Inflammatory macrophage treated with lipopolysaccharide for 1 hour (primary cell): Measurements from ENCODE around the gene ENOX1.
"Not testable (repeated sequence)": the region's sequence is repeated elsewhere in the genome, so short reads cannot be mapped to it uniquely, and the experiment has no call there.

Experiments
- DNase-seq, 2 donors: peaks; one replicate each; pipeline ENCODE4 v3.0.0-alpha.2; 2020 to 2022

The ENOX1 gene

GRCh38 chr13:43416408-43416807, 370.4 kb downstream of the ENOX1 start:
- DNase-seq, result not testable (repeated sequence)

DNA sequence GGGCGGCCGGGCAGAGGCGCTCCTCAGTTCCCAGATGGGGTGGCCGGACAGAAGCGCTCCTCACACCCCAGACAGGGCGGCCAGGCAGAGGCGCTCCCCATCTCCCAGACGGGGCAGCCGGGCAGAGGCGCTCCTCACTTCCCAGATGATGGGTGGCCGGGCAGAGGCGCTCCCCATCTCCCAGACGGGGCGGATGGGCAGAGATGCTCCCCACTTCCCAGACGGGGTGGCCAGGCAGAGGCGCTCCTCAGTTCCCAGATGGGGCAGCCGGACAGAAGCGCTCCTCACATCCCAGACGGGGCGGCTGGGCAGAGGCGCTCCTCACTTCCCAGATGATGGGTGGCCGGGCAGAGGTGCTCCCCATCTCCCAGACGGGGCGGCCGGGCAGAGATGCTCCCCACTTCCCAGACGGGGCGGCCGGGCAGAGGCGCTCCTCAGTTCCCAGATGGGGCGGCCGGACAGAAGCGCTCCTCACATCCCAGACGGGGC, 370.8 kb downstream of the ENOX1 start:
- DNase-seq, result not testable (repeated sequence)

DNA sequence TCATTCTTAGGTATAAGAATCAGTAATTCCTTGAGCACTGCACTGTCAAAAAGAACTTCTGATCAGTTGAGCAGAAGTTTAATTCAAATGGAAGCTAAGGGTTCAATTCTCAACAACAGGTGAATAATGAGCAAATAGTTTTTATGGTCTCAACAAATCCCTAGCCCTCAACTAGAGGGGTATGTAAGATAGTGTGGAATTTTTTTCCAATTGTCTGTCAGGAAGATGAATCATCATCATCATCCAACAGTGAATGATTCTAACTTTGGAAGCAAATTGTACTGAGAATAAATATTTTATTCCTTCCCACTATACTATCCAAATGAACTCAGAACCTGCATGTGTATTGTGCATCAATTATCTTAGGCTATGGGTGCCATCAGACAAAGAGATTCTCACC, 372.7 kb downstream of the ENOX1 start:
- DNase-seq, result no peak

DNA sequence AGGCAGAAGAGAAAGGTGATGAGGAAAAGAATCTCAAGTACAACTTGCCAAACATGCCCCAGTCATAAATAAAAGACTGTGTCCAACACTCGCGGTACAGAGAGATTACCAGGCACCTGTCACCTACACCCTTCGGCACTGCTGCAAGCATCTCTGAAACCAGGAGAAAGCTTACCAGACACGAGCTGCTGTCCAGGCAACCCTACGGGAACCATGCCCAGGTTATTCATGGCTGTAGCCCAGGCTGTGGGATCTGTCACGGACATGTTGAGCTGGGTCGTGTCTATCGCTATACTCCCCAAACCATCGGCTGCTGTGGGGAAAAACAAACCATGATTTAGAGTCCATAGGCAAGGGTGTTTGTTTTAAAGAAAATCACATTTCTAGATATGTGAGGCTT, 375.0 kb downstream of the ENOX1 start:
- no peak for DNase-seq

GRCh38 chr13:43411211-43411610, 375.6 kb downstream of the ENOX1 start:
- DNase-seq, result no peak

DNA sequence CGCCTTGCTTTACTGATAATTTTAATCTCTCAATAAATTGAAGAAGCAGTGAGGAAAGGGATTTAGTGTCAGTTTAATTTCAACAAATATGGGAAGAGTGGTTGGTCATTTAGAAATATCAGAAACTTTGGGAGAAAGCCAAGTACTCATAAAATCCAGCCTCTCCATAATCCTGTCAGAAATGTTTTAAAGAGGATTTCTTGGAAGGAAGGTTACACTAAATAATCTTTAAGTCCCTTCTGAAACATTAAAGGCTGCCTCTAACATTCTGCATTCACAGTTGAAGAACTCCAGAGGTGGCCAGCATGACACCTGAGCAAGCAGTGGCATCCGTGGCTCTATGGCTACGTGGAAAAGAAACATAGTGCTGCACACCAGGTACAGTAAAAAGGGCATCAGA, 378.5 kb downstream of the ENOX1 start:
- no peak for DNase-seq

DNA sequence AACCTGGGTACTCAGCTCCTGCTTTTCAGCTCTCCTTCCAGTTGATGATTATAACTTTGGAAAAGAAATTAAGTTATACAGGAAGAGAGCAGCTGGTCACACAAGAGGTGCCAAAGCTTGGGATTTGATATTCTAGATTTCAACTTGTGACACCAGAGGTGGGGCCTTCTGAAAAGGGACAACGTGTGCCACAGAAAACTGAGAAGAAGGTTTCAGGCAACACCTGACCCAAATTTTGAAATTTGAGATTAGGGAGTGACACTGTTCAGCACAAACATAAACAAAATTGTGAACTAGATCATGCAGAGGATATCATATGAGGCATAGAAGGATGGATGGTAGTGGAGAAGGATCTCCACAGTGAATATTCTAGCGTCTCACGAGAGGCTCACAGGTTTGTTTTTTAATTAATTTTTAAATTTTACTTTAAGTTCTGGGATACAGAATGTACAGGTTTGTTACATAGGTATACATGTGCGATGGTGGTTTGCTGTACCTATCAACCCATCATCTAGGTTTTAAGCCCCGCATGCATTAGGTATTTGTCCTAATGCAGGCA, 379.7 kb downstream of the ENOX1 start:
- no peak for DNase-seq

- DNase-seq, result no peak
Measured at GRCh38 chr13:43405457-43405856, 381.3 kb downstream of the ENOX1 start.

GRCh38 chr13:43402380-43402779, 384.4 kb downstream of the ENOX1 start:
- DNase-seq, result no peak

DNA sequence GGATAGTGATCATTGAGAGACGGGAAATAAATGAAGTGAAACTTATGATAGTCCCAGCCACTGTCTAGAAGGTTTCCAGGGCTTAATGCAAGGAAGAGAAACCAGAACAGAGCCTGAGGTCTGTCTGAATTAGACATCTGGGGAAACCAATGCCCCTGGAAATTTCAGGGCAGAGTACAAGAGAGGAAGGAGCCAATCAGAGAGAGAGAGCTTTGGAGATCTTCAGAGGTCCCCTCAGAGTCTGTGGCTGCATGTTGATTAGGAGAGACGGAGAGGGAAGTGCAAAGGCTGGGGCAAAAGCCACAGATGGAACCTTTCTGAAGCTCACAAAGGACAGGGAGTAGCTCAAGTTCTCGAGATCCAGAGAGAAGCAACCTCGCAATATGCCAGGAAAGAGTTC, 385.4 kb downstream of the ENOX1 start:
- DNase-seq, result peak; percentile 6 to 20

DNA sequence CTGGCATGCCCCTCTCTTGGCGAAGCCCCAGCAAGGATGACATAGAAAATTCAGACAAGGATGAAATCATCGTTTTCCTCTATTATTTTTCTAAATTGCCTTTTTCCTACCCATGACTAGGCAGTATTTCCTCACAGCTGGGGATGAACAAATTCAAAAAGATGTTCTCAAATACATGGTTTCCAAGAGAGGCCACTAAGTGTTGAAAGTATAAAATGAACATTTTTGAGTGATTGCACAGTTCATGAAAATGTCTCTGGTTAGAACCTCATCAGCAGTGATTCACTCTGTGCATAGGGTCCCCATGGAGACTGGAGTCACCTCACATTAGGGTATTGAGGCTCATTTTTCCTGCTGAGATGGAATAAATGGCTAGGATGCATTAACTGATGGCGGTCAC, 389.7 kb downstream of the ENOX1 start:
- DNase-seq, result no peak

- peak; percentile 4 to 12 for DNase-seq
Measured at GRCh38 chr13:43391036-43391435, 395.7 kb downstream of the ENOX1 start.

DNA sequence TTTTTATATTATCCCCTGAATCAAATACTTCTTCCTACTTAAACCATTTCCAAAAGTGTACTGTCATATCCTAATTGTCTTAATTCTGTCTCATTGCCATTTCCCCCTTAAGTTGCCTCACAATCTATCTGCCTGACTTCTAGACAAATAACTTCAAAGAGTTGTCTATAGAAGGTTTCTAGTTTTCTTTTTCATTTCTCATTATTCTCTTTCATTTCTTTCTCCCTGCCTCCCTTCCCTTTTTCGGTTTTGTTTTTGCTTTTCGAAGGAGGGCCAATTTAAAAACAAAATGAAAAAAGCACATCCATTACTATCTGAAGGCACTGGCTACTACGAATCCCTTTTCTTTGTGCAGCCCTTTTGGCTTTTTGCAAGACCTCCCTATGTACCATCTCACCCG, 396.2 kb downstream of the ENOX1 start:
- DNase-seq, result no peak

- peak in 1 of 2 donors; percentile 53 for DNase-seq
Measured at GRCh38 chr13:43389983-43390382, 396.8 kb downstream of the ENOX1 start.

DNA sequence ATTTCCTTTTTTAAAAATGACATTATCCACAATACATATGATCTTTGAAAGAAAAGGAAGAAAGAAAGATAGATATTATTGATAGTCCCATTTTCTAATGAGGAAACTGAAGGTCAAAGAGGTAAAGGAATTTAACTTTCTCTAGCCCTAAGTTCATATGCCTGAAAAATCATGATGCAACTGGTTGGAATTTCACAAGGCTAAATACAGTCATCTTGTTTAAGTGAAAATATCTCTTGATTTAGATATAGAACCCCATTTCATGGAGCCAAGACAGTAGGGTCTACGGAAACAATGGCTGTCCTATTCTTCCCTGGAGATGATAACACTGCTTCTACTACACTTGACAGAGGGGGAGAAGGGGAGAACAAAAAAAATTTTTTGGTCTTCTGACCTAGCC, 397.2 kb downstream of the ENOX1 start:
- DNase-seq, result peak; percentile 19 to 65

GRCh38 chr13:43388282-43389034, 398.3 kb downstream of the ENOX1 start:
- DNase-seq, result no peak

DNA sequence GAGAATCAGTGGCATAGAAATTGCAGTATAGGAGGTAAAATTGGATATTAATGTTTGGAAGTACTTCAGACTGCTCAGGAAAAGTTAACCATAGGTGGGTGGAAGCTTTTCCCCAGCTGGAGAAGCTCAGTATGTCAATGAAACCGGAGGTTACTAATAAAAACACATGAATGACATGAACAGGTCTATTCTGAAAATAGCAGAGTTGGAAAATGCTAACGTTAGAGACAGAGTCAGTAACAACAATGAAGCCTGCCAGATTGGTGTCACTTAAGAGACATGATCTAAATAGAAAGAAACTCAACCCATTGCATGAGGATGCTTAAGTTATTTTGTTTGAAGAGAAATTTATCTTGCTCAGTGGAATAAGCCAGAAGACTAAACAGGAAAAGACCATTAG, 398.9 kb downstream of the ENOX1 start:
- DNase-seq, result no peak

- no peak for DNase-seq
Measured at GRCh38 chr13:43383498-43384165, 403.1 kb downstream of the ENOX1 start.

DNA sequence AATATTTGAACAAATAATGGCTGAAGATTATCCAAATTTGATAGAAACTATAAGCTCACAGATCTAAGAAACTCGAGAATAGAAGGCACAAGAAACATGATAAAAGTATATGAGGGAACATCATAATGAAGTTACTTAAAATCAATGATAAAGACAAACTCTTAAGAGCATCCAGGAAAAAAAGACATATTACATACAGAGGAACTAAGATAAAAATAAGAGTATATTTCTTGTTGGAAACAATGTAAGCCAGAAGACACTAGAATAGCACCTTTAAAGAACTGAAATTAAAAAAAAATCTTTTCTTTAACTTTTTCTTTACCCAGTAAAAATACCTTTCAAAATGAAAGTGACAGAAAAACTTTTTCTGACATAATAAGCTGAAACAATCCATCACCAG, 407.0 kb downstream of the ENOX1 start:
- DNase-seq, result no peak

DNA sequence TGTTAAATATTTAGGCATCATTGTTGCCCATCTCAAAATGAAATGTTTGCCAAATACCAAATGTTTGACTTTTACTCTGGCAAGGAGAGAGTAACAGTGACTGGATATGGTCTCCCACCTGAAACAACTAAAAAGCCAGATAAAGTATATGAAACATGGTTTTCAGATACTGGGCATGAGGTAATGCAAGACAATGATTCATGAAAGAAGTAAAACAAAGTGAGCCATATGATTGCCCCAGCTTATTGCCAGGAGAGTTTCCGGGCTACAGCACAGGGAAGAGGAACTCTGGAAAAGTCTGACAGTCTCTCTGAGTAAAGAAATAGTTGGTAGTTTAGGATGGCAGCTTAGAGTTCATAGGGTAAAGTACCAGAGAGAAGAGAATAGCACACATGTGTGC, 408.8 kb downstream of the ENOX1 start:
- peak; percentile 49 to 54 for DNase-seq

- DNase-seq, result no peak
Measured at GRCh38 chr13:43377149-43377548, 409.6 kb downstream of the ENOX1 start.

DNA sequence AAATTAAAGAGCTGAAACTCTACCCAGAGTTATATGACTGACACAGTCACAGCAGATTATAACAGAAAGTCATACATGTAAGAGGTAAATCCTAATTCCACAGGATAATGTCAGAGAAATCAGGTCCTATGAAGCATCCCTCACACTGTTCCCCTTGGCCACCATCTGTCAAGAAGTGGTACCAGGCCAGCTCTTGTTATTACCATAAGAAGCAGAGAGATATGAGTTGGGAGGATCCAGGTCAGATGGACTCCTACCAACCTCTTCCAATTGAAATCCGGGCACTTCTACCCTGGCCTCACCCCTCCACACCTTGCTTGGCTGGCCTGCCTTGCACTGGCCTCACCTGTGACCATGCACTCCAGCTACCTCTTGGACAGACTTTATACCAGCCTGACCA, 410.2 kb downstream of the ENOX1 start:
- no peak for DNase-seq

- DNase-seq, result peak in 1 of 2 donors; percentile 28
Measured at GRCh38 chr13:43375797-43376465, 410.8 kb downstream of the ENOX1 start.

DNA sequence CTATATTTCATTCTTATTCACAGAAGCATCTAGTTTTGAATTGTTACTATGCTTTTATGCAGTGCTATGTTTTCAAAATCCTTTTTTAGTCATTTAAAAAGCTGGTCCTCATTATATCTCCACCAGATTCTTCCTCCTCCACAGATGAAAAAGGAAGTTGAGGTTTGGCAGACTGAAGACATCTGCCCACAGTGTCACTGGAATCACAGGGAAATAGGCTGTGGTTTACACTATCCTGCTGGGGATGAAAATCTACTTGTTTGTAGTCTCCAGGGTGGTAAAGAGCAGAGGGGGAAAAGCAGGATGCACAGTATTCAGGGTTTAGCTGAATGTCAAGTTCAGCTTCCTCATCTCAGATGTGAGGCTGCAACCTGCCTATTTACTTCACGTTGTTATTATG, 412.2 kb downstream of the ENOX1 start:
- peak; percentile 63 to 67 for DNase-seq
